Measurements from ENCODE around the gene SRPK2.
"Not testable (repeated sequence)": the region's sequence is repeated elsewhere in the genome, so short reads cannot be mapped to it uniquely, and the experiment has no call there.

The SRPK2 gene

GRCh38 chr7:105305633-105306032 is 83.1 kb downstream of the SRPK2 start:
- TF ChIP-seq, protein P1, sequence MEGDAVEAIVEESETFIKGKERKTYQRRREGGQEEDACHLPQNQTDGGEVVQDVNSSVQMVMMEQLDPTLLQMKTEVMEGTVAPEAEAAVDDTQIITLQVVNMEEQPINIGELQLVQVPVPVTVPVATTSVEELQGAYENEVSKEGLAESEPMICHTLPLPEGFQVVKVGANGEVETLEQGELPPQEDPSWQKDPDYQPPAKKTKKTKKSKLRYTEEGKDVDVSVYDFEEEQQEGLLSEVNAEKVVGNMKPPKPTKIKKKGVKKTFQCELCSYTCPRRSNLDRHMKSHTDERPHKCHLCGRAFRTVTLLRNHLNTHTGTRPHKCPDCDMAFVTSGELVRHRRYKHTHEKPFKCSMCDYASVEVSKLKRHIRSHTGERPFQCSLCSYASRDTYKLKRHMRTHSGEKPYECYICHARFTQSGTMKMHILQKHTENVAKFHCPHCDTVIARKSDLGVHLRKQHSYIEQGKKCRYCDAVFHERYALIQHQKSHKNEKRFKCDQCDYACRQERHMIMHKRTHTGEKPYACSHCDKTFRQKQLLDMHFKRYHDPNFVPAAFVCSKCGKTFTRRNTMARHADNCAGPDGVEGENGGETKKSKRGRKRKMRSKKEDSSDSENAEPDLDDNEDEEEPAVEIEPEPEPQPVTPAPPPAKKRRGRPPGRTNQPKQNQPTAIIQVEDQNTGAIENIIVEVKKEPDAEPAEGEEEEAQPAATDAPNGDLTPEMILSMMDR (conservative IDR thresholded peaks at IDR 0.05; ENCODE audit: low read depth, low read length): no peak
- no peaks in the 10 kb centered on the region for H4K20me1 ChIP-seq (ENCODE audit: insufficient read depth)
- H3K27me3 ChIP-seq (ENCODE audit: insufficient read depth, low read depth): no peaks in the 10 kb centered on the region
- no peak overlapping the region; the same call in 1 of the 2 replicates for H3K9ac ChIP-seq
- peaks cover 100% of the 10 kb centered on the region for H3K4me1 ChIP-seq (ENCODE audit: low read depth, poor library complexity, severe bottlenecking)
- no peak overlapping the region for H3K4me3 ChIP-seq (IDR thresholded peaks at IDR 0.05; ENCODE audit: insufficient read depth, low read depth, low read length)
- no peaks in the 10 kb centered on the region for H3K36me3 ChIP-seq (ENCODE audit: insufficient read depth)
- H3K79me2 ChIP-seq (ENCODE audit: insufficient read depth, low read depth): peaks cover 83% of the 10 kb centered on the region
- peak overlapping the region; percentile 75 for H3K4me2 ChIP-seq
- H3K27ac ChIP-seq: peak overlapping the region; percentile 84; the same call in 1 of the 2 replicates
- no peak overlapping the region for H2AFZ ChIP-seq (ENCODE audit: low read depth)

GRCh38 chr7:105304040-105304895 is 84.5 kb downstream of the SRPK2 start:
- Histone ChIP-seq H3K4me2 (peak overlapping the region; percentile 75), H3K9ac (peak overlapping the region; percentile 56), H2AFZ (ENCODE audit: low read depth) (no peak overlapping the region), H4K20me1 (ENCODE audit: insufficient read depth) (no peaks in the 10 kb centered on the region), H3K27me3 (ENCODE audit: insufficient read depth, low read depth) (no peaks in the 10 kb centered on the region), H3K27ac (peak overlapping the region; percentile 84), H3K79me2 (ENCODE audit: insufficient read depth, low read depth) (peaks cover 89% of the 10 kb centered on the region), H3K4me3 (IDR thresholded peaks at IDR 0.05; ENCODE audit: insufficient read depth, low read depth, low read length) (no peak overlapping the region), H3K4me1 (ENCODE audit: low read depth, poor library complexity, severe bottlenecking) (peaks cover 100% of the 10 kb centered on the region), H3K36me3 (ENCODE audit: insufficient read depth) (no peaks in the 10 kb centered on the region)
- TF ChIP-seq, protein P1 (conservative IDR thresholded peaks at IDR 0.05; ENCODE audit: low read depth, low read length): 0 out of 2 replicates have a peak, but pooled peaks have one; percentile 30

DNA sequence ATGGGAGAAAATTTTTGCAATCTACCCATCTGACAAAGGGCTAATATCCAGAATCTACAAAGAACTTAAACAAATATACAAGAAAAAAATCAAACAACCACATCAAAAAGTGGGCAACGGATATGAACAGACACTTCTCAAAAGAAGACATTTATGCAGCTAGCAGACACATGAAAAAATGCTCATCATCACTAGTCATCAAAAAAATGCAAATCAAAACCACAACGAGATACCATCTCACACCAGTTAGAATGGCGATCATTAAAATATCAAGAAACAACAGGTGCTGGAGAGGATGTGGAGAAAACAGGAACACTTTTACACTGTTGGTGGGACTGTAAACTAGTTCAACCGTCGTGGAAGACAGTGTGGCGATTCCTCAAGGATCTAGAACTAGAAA is 88.1 kb downstream of the SRPK2 start:
- not testable (repeated sequence) for H2AFZ ChIP-seq (ENCODE audit: low read depth); H3K27me3 ChIP-seq (ENCODE audit: insufficient read depth, low read depth); H3K4me3 ChIP-seq (IDR thresholded peaks at IDR 0.05; ENCODE audit: insufficient read depth, low read depth, low read length); H4K20me1 ChIP-seq (ENCODE audit: insufficient read depth); H3K27ac ChIP-seq; H3K36me3 ChIP-seq (ENCODE audit: insufficient read depth); H3K9ac ChIP-seq
- H3K4me2 ChIP-seq: peak overlapping the region; percentile 26; the same call in 1 of the 2 replicates
- peaks cover 100% of the 10 kb centered on the region for H3K4me1 ChIP-seq (ENCODE audit: low read depth, poor library complexity, severe bottlenecking)
- peaks cover 89% of the 10 kb centered on the region for H3K79me2 ChIP-seq (ENCODE audit: insufficient read depth, low read depth)

DNA sequence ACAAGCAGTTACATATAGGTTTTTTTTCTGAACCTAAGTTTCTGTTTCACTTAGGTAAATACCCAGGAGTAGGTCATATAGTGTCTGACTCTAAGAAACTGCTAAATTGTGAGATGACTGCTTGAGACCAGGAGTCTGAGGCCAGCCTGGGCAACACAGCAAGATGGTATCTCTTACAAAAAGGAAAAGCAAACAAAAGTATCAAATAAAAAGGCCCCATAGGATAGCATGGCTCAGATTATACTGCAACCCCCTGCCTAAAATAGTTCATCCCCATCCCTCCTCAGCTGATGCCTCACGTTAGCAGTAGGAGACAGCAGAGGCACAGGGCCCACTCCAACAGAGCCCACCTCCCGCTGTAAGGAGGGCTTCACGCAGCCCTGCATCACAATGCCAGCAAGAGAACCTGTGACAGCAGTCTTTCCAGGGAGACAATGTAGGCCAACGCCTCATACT is 90.3 kb downstream of the SRPK2 start:
- Histone ChIP-seq H3K9ac (peak overlapping the region; percentile 46; the same call in 1 of the 2 replicates), H3K79me2 (ENCODE audit: insufficient read depth, low read depth) (peaks cover 96% of the 10 kb centered on the region), H4K20me1 (ENCODE audit: insufficient read depth) (no peaks in the 10 kb centered on the region), H3K27me3 (ENCODE audit: insufficient read depth, low read depth) (no peaks in the 10 kb centered on the region), H3K4me1 (ENCODE audit: low read depth, poor library complexity, severe bottlenecking) (peaks cover 100% of the 10 kb centered on the region), H3K27ac (peak overlapping the region; percentile 88), H3K4me2 (peak overlapping the region; percentile 93), H3K4me3 (IDR thresholded peaks at IDR 0.05; ENCODE audit: insufficient read depth, low read depth, low read length) (no peak overlapping the region), H2AFZ (ENCODE audit: low read depth) (no peak overlapping the region), H3K36me3 (ENCODE audit: insufficient read depth) (no peaks in the 10 kb centered on the region)
- TF ChIP-seq, protein P1 (conservative IDR thresholded peaks at IDR 0.05; ENCODE audit: low read depth, low read length): no peak

- Histone ChIP-seq H3K36me3 (ENCODE audit: insufficient read depth) (no peaks in the 10 kb centered on the region), H3K4me1 (ENCODE audit: low read depth, poor library complexity, severe bottlenecking) (peaks cover 95% of the 10 kb centered on the region), H3K27me3 (ENCODE audit: insufficient read depth, low read depth) (no peaks in the 10 kb centered on the region), H2AFZ (ENCODE audit: low read depth) (no peak overlapping the region), H4K20me1 (ENCODE audit: insufficient read depth) (no peaks in the 10 kb centered on the region), H3K9ac (peak overlapping the region; percentile 46; the same call in 1 of the 2 replicates), H3K4me2 (peak overlapping the region; percentile 93), H3K27ac (peak overlapping the region; percentile 88), H3K79me2 (ENCODE audit: insufficient read depth, low read depth) (peaks cover 98% of the 10 kb centered on the region), H3K4me3 (IDR thresholded peaks at IDR 0.05; ENCODE audit: insufficient read depth, low read depth, low read length) (no peak overlapping the region)
- TF ChIP-seq, protein P1 (conservative IDR thresholded peaks at IDR 0.05; ENCODE audit: low read depth, low read length): no peak
Observed at GRCh38 chr7:105297985-105298384, 90.7 kb downstream of the SRPK2 start.
